ENCODE results near the gene CHMP4B.

- TF ChIP-seq POLR2AphosphoS5 (IDR thresholded peaks at IDR 0.05; ENCODE audit: low read depth, low read length) (no peak), TAF1 (IDR thresholded peaks at IDR 0.05; ENCODE audit: borderline replicate concordance, insufficient read depth, low read length) (no peak), SIN3A (IDR thresholded peaks at IDR 0.05; ENCODE audit: borderline replicate concordance, insufficient read depth, low read length) (no peak)
These were observed 1.8 kb downstream of the CHMP4B start for GRCh38 chr20:33812908-33813462.
